ENCODE measurements around the gene NECTIN4.
"Not testable (repeated sequence)": the region's sequence is repeated elsewhere in the genome, so short reads cannot be mapped to it uniquely, and the experiment has no call there.

Gene NECTIN4

GRCh38 chr1:161038523-161039153 lies 50.7 kb downstream of the NECTIN4 start, which contains the start of gene TSTD1:
TSS of gene TSTD1 (minus strand) at chr1:161038964. CDS start at chr1:161038889, 75 bp downstream.
- TF ChIP-seq CTCF (IDR thresholded peaks at IDR 0.05; ENCODE audit: insufficient read depth, missing control alignments) = no peak
- FAIRE-seq = no peak
- no peak for DNase-seq (ENCODE audit: insufficient read length, low spot score)

GRCh38 chr1:161037661-161038522 lies 51.5 kb downstream of the NECTIN4 start:
- no peak for TF ChIP-seq CTCF (IDR thresholded peaks at IDR 0.05; ENCODE audit: insufficient read depth, missing control alignments)
- DNase-seq (ENCODE audit: insufficient read length, low spot score) (no peak), FAIRE-seq (no peak)

GRCh38 chr1:161033751-161034150 lies 55.6 kb downstream of the NECTIN4 start:
- DNase-seq (ENCODE audit: insufficient read length, low spot score) (no peak), FAIRE-seq (no peak)
- TF ChIP-seq CTCF (IDR thresholded peaks at IDR 0.05; ENCODE audit: insufficient read depth, missing control alignments) = no peak

GRCh38 chr1:161032409-161032808 lies 56.9 kb downstream of the NECTIN4 start:
- TF ChIP-seq CTCF (IDR thresholded peaks at IDR 0.05; ENCODE audit: insufficient read depth, missing control alignments) = no peak
- DNase-seq (ENCODE audit: insufficient read length, low spot score) = no peak
- FAIRE-seq = no peak

- no peak for TF ChIP-seq CTCF (IDR thresholded peaks at IDR 0.05; ENCODE audit: insufficient read depth, missing control alignments)
- no peak for DNase-seq (ENCODE audit: insufficient read length, low spot score)
- no peak for FAIRE-seq
These were observed 57.5 kb downstream of the NECTIN4 start for GRCh38 chr1:161031874-161032273.

GRCh38 chr1:161029466-161029865 lies 59.9 kb downstream of the NECTIN4 start:
- not testable (repeated sequence) for DNase-seq (ENCODE audit: insufficient read length, low spot score); FAIRE-seq

GRCh38 chr1:161026954-161027353 lies 62.4 kb downstream of the NECTIN4 start:
- DNase-seq (ENCODE audit: insufficient read length, low spot score); FAIRE-seq: not testable (repeated sequence)

- not testable (repeated sequence) for FAIRE-seq; DNase-seq (ENCODE audit: insufficient read length, low spot score)
These were observed 66.9 kb downstream of the NECTIN4 start for GRCh38 chr1:161022432-161022831.
